A549 treated with Mapracorat at 1 μM for 4 hours (cell line): ENCODE data around the gene PLK5. TPM values are rescaled to one million over a fixed set of nuclear protein-coding genes. Genes with fewer than 3 reads are reported as not detected.

Experiments
- total RNA-seq: library from RNA; stranded (reverse); fragments of 200-300 nt; extraction: Qiagen RNA extraction; gene quantifications from 5 replicates; pipeline ENCODE4 v1.2.3, GENCODE V29; 2022

PLK5 gene
- not detected in 5 replicates for total RNA-seq

GRCh38 chr19:1523412-1524286, at the start of gene PLK5:
TSS of gene PLK5 (plus strand) at chr19:1524077. CDS start at chr19:1526997, 2,920 bp downstream.

GRCh38 chr19:1478934-1479707, 44.8 kb upstream of the PLK5 start, which contains the start of gene C19orf25:
TSS of gene C19orf25 (minus strand) at chr19:1479215. CDS start at chr19:1478903, 312 bp downstream.

GRCh38 chr19:1490311-1491113, 33.4 kb upstream of the PLK5 start, which contains the start of gene PCSK4:
TSS of gene PCSK4 (minus strand) at chr19:1490350. CDS start at chr19:1490346, 4 bp downstream.

GRCh38 chr19:1491114-1491848, 32.6 kb upstream of the PLK5 start, which contains the start of gene REEP6:
TSS of gene REEP6 (plus strand) at chr19:1491181. CDS start at chr19:1491270, 89 bp downstream.

GRCh38 chr19:1512671-1513498, 11.0 kb upstream of the PLK5 start, which contains the start of gene ADAMTSL5:
TSS of gene ADAMTSL5 (minus strand) at chr19:1513019. CDS start at chr19:1510943, 2,076 bp downstream.

GRCh38 chr19:1568320-1569019, 44.6 kb downstream of the PLK5 start, which contains the start of gene MEX3D:
TSS of gene MEX3D (minus strand) at chr19:1568325. CDS start at chr19:1568058, 267 bp downstream.

Other genes starting within 250 kb of the PLK5 start
- gene FAM174C, start 248.5 kb upstream of the PLK5 start, total RNA-seq: 43.0 to 92.1 TPM (median 78.4 TPM) in 5 replicates
- 1.5 to 2.4 TPM (median 1.7 TPM) in 5 replicates for gene EFNA2, start 238.2 kb upstream of the PLK5 start, total RNA-seq
- gene NDUFS7, start 140.2 kb upstream of the PLK5 start, total RNA-seq: 70.5 to 76.7 TPM (median 73.9 TPM) in 5 replicates
- 27.5 to 43.7 TPM (median 40.5 TPM) in 5 replicates for gene GAMT, start 122.5 kb upstream of the PLK5 start, total RNA-seq
- 74.9 to 108 TPM (median 102 TPM) in 5 replicates for gene DAZAP1, start 116.5 kb upstream of the PLK5 start, total RNA-seq
- 1,432 to 1,976 TPM (median 1,893 TPM) in 5 replicates for gene RPS15, start 85.7 kb upstream of the PLK5 start, total RNA-seq
- 0.64 to 2.7 TPM (median 1.8 TPM) in 5 replicates for gene APC2, start 74.0 kb upstream of the PLK5 start, total RNA-seq
- 9.1 to 20.0 TPM (median 17.5 TPM) in 5 replicates for gene C19orf25, start 44.9 kb upstream of the PLK5 start, total RNA-seq
- 0.52 to 1.2 TPM (median 1.0 TPM) in 5 replicates for gene PCSK4, start 33.7 kb upstream of the PLK5 start, total RNA-seq
- gene REEP6, start 32.9 kb upstream of the PLK5 start, total RNA-seq: 4.4 to 5.8 TPM (median 4.9 TPM) in 5 replicates
- 2.3 to 3.5 TPM (median 3.4 TPM) in 5 replicates for gene ADAMTSL5, start 11.1 kb upstream of the PLK5 start, total RNA-seq
- 5.9 to 13.5 TPM (median 12.5 TPM) in 5 replicates for gene MEX3D, start 44.2 kb downstream of the PLK5 start, total RNA-seq
- gene MBD3, start 68.8 kb downstream of the PLK5 start, total RNA-seq: 32.8 to 54.3 TPM (median 44.6 TPM) in 5 replicates
- 87.9 to 189 TPM (median 174 TPM) in 5 replicates for gene UQCR11, start 81.4 kb downstream of the PLK5 start, total RNA-seq
- gene TCF3, start 128.5 kb downstream of the PLK5 start, total RNA-seq: 48.3 to 69.6 TPM (median 64.1 TPM) in 5 replicates
- gene ONECUT3, start 229.4 kb downstream of the PLK5 start, total RNA-seq: not detected in 5 replicates